MG63 (cell line): ENCODE results near the gene ABR. TPM values are rescaled to one million over a fixed set of nuclear protein-coding genes. Genes with fewer than 3 reads are reported as not detected.

Source experiments
- DNase-seq: peaks from one replicate; pipeline ENCODE4 v3.0.0-alpha.2; 2020
- H3K27me3 ChIP-seq: fragments of 250-450 bp; sonication (Bioruptor Pico); 2 replicates; pipeline ENCODE4 v1.5.1; 2020; ENCODE audit warnings: mild to moderate bottlenecking, moderate library complexity
- H3K36me3 ChIP-seq: fragments of 250-450 bp; sonication (Bioruptor Pico); 2 replicates; pipeline ENCODE4 v1.5.1; 2020; ENCODE audit warnings: mild to moderate bottlenecking, moderate library complexity
- H3K4me3 ChIP-seq: fragments of 250-450 bp; sonication (Bioruptor Pico); 2 replicates; pipeline ENCODE4 v1.5.1; 2020; ENCODE audit warnings: mild to moderate bottlenecking, moderate library complexity
- H3K9me3 ChIP-seq: fragments of 250-450 bp; sonication (Bioruptor Pico); 2 replicates; pipeline ENCODE4 v1.5.1; 2020; ENCODE audit warnings: mild to moderate bottlenecking, moderate library complexity
- total RNA-seq: library from RNA; depleted of rRNA; stranded (reverse); fragments of >200 nt; shearing (Covaris generic); gene quantifications from 2 replicates; pipeline ENCODE4 v1.2.3, GENCODE V29; 2014; ENCODE audit warnings: low replicate concordance

The ABR gene
- total RNA-seq, 1 experiment from 2014 or later = 24.0 TPM

GRCh38 chr17:1011138-1011537 is 168.6 kb downstream of the ABR start:
- Histone ChIP-seq H3K4me3 (no peak overlapping the region), H3K36me3 (no peaks in the 10 kb centered on the region), H3K27me3 (no peaks in the 10 kb centered on the region), H3K9me3 (no peaks in the 10 kb centered on the region)
- no peak for DNase-seq

- no peaks in the 10 kb centered on the region for H3K9me3 ChIP-seq
- no peak overlapping the region for H3K4me3 ChIP-seq
- no peaks in the 10 kb centered on the region for H3K36me3 ChIP-seq
- no peak for DNase-seq
- no peaks in the 10 kb centered on the region for H3K27me3 ChIP-seq
These were observed 169.2 kb downstream of the ABR start for GRCh38 chr17:1010586-1010985.

GRCh38 chr17:1010086-1010450 is 169.7 kb downstream of the ABR start:
- no peak for DNase-seq
- Histone ChIP-seq H3K9me3 (no peaks in the 10 kb centered on the region), H3K36me3 (peaks cover under 1% of the 10 kb centered on the region; the same call in 1 of the 2 replicates), H3K27me3 (no peaks in the 10 kb centered on the region), H3K4me3 (no peak overlapping the region)

GRCh38 chr17:1009229-1010085 is 170.3 kb downstream of the ABR start:
- H3K4me3 ChIP-seq = no peak overlapping the region
- H3K36me3 ChIP-seq = peaks cover 3% of the 10 kb centered on the region
- no peaks in the 10 kb centered on the region for H3K9me3 ChIP-seq
- DNase-seq = no peak
- H3K27me3 ChIP-seq = no peaks in the 10 kb centered on the region

- Histone ChIP-seq H3K4me3 (no peak overlapping the region), H3K9me3 (no peaks in the 10 kb centered on the region), H3K27me3 (no peaks in the 10 kb centered on the region), H3K36me3 (peaks cover 3% of the 10 kb centered on the region)
- DNase-seq = no peak
These were observed 171.6 kb downstream of the ABR start for GRCh38 chr17:1008008-1008761.

- Histone ChIP-seq H3K4me3 (no peak overlapping the region), H3K9me3 (no peaks in the 10 kb centered on the region), H3K27me3 (no peaks in the 10 kb centered on the region), H3K36me3 (peaks cover 3% of the 10 kb centered on the region)
- DNase-seq = no peak
These were observed 172.3 kb downstream of the ABR start for GRCh38 chr17:1007310-1008007.

- Histone ChIP-seq H3K36me3 (peaks cover 5% of the 10 kb centered on the region), H3K9me3 (no peaks in the 10 kb centered on the region), H3K4me3 (no peak overlapping the region), H3K27me3 (no peaks in the 10 kb centered on the region)
- DNase-seq = no peak
These were observed 173.7 kb downstream of the ABR start for GRCh38 chr17:1006054-1006453.

GRCh38 chr17:1005361-1005946 is 174.3 kb downstream of the ABR start:
- peaks cover 11% of the 10 kb centered on the region for H3K36me3 ChIP-seq
- H3K9me3 ChIP-seq = no peaks in the 10 kb centered on the region
- H3K27me3 ChIP-seq = no peaks in the 10 kb centered on the region
- no peak overlapping the region for H3K4me3 ChIP-seq
- DNase-seq = peak; percentile 66

- Histone ChIP-seq H3K36me3 (peaks cover 16% of the 10 kb centered on the region), H3K4me3 (no peak overlapping the region), H3K27me3 (no peaks in the 10 kb centered on the region), H3K9me3 (no peaks in the 10 kb centered on the region)
- no peak for DNase-seq
These were observed 174.9 kb downstream of the ABR start for GRCh38 chr17:1004769-1005295.

GRCh38 chr17:1003972-1004768 is 175.6 kb downstream of the ABR start:
- no peak for DNase-seq

GRCh38 chr17:1003633-1003971 is 176.2 kb downstream of the ABR start:
- no peak for DNase-seq
- H3K4me3 ChIP-seq = no peak overlapping the region
- H3K9me3 ChIP-seq = no peaks in the 10 kb centered on the region
- H3K36me3 ChIP-seq = peaks cover 25% of the 10 kb centered on the region
- no peaks in the 10 kb centered on the region for H3K27me3 ChIP-seq

More at GRCh38 chr17:1003972-1004768, 175.6 kb downstream of the ABR start:
- Histone ChIP-seq H3K36me3 (peaks cover 22% of the 10 kb centered on the region), H3K27me3 (no peaks in the 10 kb centered on the region), H3K4me3 (no peak overlapping the region), H3K9me3 (no peaks in the 10 kb centered on the region)

GRCh38 chr17:1002771-1003555 is 176.8 kb downstream of the ABR start:
- Histone ChIP-seq H3K27me3 (no peaks in the 10 kb centered on the region), H3K36me3 (peaks cover 25% of the 10 kb centered on the region), H3K4me3 (no peak overlapping the region), H3K9me3 (no peaks in the 10 kb centered on the region)
- DNase-seq = no peak

- Histone ChIP-seq H3K4me3 (no peak overlapping the region), H3K36me3 (peaks cover 25% of the 10 kb centered on the region), H3K27me3 (no peaks in the 10 kb centered on the region), H3K9me3 (no peaks in the 10 kb centered on the region)
- DNase-seq = no peak
These were observed 177.4 kb downstream of the ABR start for GRCh38 chr17:1002412-1002753.

GRCh38 chr17:1001640-1002411 is 178.0 kb downstream of the ABR start:
- no peak for DNase-seq
- Histone ChIP-seq H3K36me3 (peaks cover 25% of the 10 kb centered on the region), H3K4me3 (no peak overlapping the region), H3K9me3 (no peaks in the 10 kb centered on the region), H3K27me3 (no peaks in the 10 kb centered on the region)
